Suprapubic skin (tissue), 4 donors: Measurements from ENCODE around the gene PPM1H. TPM values are rescaled to one million over a fixed set of nuclear protein-coding genes. Genes with fewer than 3 reads are reported as not detected.

ENCODE experiments used
- DNase-seq, 2 donors: peaks; one replicate each; pipeline ENCODE4 v3.0.0-alpha.2; 2019; ENCODE audit warnings: low spot score in 2 of 2
- H3K27ac ChIP-seq: fragments of 200-600 bp; sonication (generic); one replicate; pipeline ENCODE4 v1.5.1; 2019
- H3K27me3 ChIP-seq: fragments of 200-600 bp; sonication (generic); one replicate; pipeline ENCODE4 v1.5.1; 2019
- H3K36me3 ChIP-seq: fragments of 200-600 bp; sonication (generic); one replicate; pipeline ENCODE4 v1.5.1; 2019
- H3K4me1 ChIP-seq: fragments of 200-600 bp; sonication (generic); one replicate; pipeline ENCODE4 v1.5.1; 2019
- H3K4me3 ChIP-seq: fragments of 200-600 bp; sonication (generic); one replicate; pipeline ENCODE4 v1.5.1; 2019; ENCODE audit warnings: mild to moderate bottlenecking
- H3K9me3 ChIP-seq: fragments of 200-600 bp; sonication (generic); one replicate; pipeline ENCODE4 v1.5.1; 2019
- EP300 ChIP-seq: sonication (generic); formaldehyde crosslinking; IDR thresholded peaks from one replicate; pipeline ENCODE4 v1.6.1; 2017; ENCODE audit warnings: antibody characterized with exemption
- POLR2A ChIP-seq, 2 donors: fragments of 450-650 bp; IDR thresholded peaks; one replicate each; pipeline ENCODE4 v1.6.1; 2017; ENCODE audit warnings: antibody characterized with exemption in 2 of 2, mild to moderate bottlenecking in 2 of 2, moderate library complexity in 2 of 2
- POLR2AphosphoS5 ChIP-seq, 3 donors: sonication (generic); formaldehyde crosslinking; IDR thresholded peaks; one replicate each; pipeline ENCODE4 v1.6.1; 2017; ENCODE audit warnings: antibody characterized with exemption in 3 of 3
- WGBS: methylation state at CpG from one replicate; pipeline ENCODE4 v1.1.5; 2018; 5-methylcytosine and 5-hydroxymethylcytosine counted together
- total RNA-seq, 4 donors: library from RNA; depleted of rRNA; stranded (reverse); fragments of >200 nt; gene quantifications; one replicate each; pipeline ENCODE4 v1.1.0, GENCODE V29; 2016
- TF ChIP-seq, protein P1 (sequence below), 2 donors: fragments of 200-600 bp in 1 of 2; fragments of 450-650 bp in 1 of 2; sonication (generic) in 1 of 2; IDR thresholded peaks; one replicate each; pipeline ENCODE4 v1.5.1; 2016 to 2019; ENCODE audit warnings: antibody characterized with exemption in 2 of 2, mild to moderate bottlenecking in 1 of 2, moderate library complexity in 1 of 2

PPM1H gene
- total RNA-seq, 4 donors from 2014 or later = 2.3 to 8.1 (median 4.9) TPM

DNA sequence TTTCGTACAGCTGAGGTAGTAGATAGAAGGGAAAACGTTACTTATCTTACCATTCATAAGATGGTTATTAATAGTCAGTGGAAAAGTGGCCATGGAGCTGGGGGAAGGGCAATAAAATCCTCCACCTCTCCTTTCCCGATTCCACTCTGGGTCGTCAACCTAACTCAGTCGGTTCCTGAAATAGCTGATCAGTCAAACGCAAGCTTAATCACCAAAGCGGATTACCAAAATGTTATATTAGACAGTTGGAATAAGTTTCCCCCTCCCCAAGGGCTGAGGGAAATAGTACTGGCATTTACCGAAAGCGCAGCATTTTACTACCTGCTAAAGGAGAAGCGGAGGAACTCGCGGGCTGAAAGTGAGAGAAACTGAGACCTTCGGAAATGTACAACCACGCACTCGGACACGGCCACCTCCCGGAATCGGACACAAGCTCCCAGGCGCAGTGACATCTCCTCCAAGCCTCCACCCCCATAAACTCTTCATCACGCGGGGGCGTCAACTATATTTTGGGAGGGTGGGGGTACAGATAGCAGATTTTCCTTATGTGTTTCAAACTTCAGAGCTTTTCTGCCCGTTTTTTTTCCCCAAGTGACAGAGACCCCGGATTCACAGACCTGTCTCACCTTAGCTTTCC lies 1.2 kb downstream of the PPM1H start:
- TF ChIP-seq EP300 = no peak
- no peak for TF ChIP-seq POLR2AphosphoS5 (IDR thresholded peaks at IDR 0.05)
- no peak for TF ChIP-seq POLR2A (IDR thresholded peaks at IDR 0.05)
- Histone ChIP-seq H3K27me3 (peaks cover 11% of the 10 kb centered on the region), H3K27ac (no peak overlapping the region), H3K4me3 (peak overlapping the region; percentile 76), H3K9me3 (no peaks in the 10 kb centered on the region), H3K4me1 (peaks cover 20% of the 10 kb centered on the region), H3K36me3 (no peaks in the 10 kb centered on the region)
- WGBS = 2% methylated on average over 24 of the region's 24 CpGs
- no peak for DNase-seq

DNA sequence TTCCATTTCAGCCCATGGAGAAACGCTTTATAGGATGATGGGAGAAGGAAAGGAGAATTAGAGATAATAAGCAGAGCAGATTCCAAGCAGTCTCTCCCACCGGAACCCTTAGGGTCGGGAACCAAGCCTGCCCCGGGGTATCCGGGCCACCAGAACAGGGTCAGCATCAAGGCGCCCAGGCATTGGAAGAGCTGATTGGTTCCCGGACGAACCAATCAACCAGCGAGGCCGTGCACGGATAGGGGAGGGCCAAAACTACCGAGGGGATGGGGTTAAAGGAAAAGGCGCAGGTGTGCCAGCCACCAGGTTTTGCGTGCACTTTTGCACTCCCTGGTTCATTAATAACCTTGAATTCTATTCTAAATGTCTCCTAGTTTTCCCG lies 1.7 kb downstream of the PPM1H start:
- TF ChIP-seq, protein P1, sequence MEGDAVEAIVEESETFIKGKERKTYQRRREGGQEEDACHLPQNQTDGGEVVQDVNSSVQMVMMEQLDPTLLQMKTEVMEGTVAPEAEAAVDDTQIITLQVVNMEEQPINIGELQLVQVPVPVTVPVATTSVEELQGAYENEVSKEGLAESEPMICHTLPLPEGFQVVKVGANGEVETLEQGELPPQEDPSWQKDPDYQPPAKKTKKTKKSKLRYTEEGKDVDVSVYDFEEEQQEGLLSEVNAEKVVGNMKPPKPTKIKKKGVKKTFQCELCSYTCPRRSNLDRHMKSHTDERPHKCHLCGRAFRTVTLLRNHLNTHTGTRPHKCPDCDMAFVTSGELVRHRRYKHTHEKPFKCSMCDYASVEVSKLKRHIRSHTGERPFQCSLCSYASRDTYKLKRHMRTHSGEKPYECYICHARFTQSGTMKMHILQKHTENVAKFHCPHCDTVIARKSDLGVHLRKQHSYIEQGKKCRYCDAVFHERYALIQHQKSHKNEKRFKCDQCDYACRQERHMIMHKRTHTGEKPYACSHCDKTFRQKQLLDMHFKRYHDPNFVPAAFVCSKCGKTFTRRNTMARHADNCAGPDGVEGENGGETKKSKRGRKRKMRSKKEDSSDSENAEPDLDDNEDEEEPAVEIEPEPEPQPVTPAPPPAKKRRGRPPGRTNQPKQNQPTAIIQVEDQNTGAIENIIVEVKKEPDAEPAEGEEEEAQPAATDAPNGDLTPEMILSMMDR (IDR thresholded peaks at IDR 0.05) = no peak
- TF ChIP-seq POLR2A (IDR thresholded peaks at IDR 0.05) = no peak
- no peak for TF ChIP-seq POLR2AphosphoS5 (IDR thresholded peaks at IDR 0.05)
- TF ChIP-seq EP300 = no peak
- Histone ChIP-seq H3K4me1 (peaks cover 20% of the 10 kb centered on the region), H3K27ac (no peak overlapping the region), H3K36me3 (no peaks in the 10 kb centered on the region), H3K4me3 (peak overlapping the region; percentile 76), H3K27me3 (peaks cover 11% of the 10 kb centered on the region), H3K9me3 (no peaks in the 10 kb centered on the region)
- WGBS = under 1% methylated on average over 15 of the region's 15 CpGs
- no peak for DNase-seq

DNA sequence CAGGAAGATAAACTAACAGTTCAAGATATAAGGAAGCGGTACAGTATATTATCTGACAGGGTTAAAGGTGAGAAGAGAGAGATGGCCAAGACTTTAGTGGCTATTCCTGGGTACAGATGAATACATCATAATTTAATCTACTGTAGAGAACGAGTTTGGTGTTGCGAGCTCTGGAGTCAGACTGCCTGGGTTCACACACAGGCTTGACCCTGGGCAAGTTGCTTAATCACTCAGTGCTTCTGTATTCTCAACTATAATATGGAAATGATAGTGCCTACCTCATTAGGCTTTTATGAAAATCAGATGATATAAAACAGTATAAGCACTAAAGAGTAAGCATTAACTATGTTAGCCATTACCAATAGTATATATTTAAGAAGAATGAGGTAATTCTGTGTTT lies 3.5 kb downstream of the PPM1H start:
- no peaks in the 10 kb centered on the region for H3K36me3 ChIP-seq
- DNase-seq = no peak
- H3K4me3 ChIP-seq = no peak overlapping the region
- no peaks in the 10 kb centered on the region for H3K9me3 ChIP-seq
- 82% methylated on average over 3 of the region's 3 CpGs for whole genome bisulfite sequencing
- H3K27ac ChIP-seq = no peak overlapping the region
- peaks cover 20% of the 10 kb centered on the region for H3K4me1 ChIP-seq
- TF ChIP-seq EP300 = no peak
- no peak for TF ChIP-seq POLR2AphosphoS5 (IDR thresholded peaks at IDR 0.05)
- TF ChIP-seq, protein P1 (IDR thresholded peaks at IDR 0.05) = no peak
- no peak for TF ChIP-seq POLR2A (IDR thresholded peaks at IDR 0.05)
- H3K27me3 ChIP-seq = peaks cover 11% of the 10 kb centered on the region

DNA sequence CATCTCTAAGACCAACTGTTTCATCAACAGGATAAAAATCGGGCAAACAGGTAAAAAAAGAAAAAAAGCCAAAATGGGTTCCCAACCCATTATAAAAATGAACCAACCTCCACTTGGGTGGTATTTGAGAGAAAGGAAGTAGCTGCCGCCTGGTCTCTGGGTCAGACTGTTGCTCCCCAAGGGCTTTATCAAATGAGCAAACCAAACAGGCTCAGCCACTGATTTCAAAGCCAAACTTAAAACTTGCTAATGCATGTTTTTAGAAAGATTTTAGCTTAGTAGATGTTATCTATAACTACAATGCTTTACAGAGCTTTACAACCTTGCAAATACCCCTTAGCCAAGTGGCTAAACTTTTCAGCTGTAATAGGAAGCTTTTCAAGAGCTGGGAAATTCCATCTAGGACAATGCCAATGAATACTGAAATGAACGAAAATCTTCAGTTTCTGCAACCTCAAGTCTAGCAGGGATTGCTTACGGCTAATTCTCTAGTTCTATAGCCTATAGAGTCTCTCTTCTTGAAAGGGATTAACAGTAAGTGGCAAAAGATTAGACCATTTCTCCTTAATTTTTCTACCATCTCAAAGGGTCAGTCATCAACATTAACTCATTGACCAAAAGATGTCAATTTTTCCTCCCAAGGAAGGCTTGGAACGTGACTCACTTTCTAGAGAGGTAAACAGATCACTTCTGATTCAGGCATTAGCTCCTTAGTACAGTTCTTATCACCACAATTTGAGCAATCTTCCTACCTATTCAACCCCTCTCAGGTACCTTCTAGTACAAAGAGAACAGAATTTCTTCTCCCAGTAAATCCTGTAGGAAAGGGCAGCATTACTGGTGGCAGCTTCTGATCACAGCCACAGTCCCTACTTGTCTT lies 4.2 kb downstream of the PPM1H start:
- H3K4me3 ChIP-seq = no peak overlapping the region
- H3K4me1 ChIP-seq = peaks cover 20% of the 10 kb centered on the region
- H3K27ac ChIP-seq = no peak overlapping the region
- DNase-seq = no peak
- TF ChIP-seq EP300 (no peak), POLR2A (IDR thresholded peaks at IDR 0.05) (no peak), POLR2AphosphoS5 (IDR thresholded peaks at IDR 0.05) (no peak)
- TF ChIP-seq, protein P1 (IDR thresholded peaks at IDR 0.05) = no peak
- peaks cover 11% of the 10 kb centered on the region for H3K27me3 ChIP-seq
- WGBS = 32% methylated on average over 5 of the region's 5 CpGs
- H3K36me3 ChIP-seq = no peaks in the 10 kb centered on the region
- no peaks in the 10 kb centered on the region for H3K9me3 ChIP-seq

DNA sequence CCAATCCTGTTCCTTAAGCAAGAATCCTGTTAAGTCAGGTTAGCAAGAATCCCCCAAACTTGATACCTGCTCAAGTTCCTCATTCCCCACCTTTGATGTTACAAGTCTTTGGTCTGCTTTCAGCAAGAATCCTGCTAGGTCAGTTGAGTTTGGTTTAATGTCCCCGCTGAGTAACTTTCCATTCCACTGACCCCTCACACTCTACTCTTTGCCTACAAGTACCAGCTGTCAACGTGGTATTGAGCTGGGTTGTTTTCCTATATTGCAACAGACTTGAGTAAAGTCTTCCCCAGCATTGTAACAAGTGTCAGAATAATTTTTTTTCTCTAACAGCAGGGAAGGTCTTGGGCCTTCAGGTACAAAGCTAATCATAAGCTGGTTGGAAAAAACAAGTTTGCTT lies 6.3 kb downstream of the PPM1H start:
- H3K4me3 ChIP-seq = no peak overlapping the region
- 89% methylated on average over 2 of the region's 2 CpGs for WGBS
- H3K4me1 ChIP-seq = peaks cover 6% of the 10 kb centered on the region
- no peak overlapping the region for H3K27ac ChIP-seq
- peaks cover 8% of the 10 kb centered on the region for H3K27me3 ChIP-seq
- H3K36me3 ChIP-seq = no peaks in the 10 kb centered on the region
- H3K9me3 ChIP-seq = no peaks in the 10 kb centered on the region
- DNase-seq = no peak
- TF ChIP-seq, protein P1 (IDR thresholded peaks at IDR 0.05) = no peak
- TF ChIP-seq POLR2AphosphoS5 (IDR thresholded peaks at IDR 0.05) (no peak), POLR2A (IDR thresholded peaks at IDR 0.05) (no peak), EP300 (no peak)
